SK-N-MC (cell line): ENCODE data around the gene TLE2.

Experiments used
- DNase-seq: peaks from one replicate; pipeline ENCODE4 v3.0.0-alpha.2; 2011; ENCODE audit warnings: low read depth, low spot score
- H3K27ac ChIP-seq: fragments of 200-600 bp; sonication (generic); 2 replicates; pipeline ENCODE4 v1.5.1; 2016; ENCODE audit warnings: mixed run types
- H3K36me3 ChIP-seq: fragments of 200-600 bp; sonication (generic); 2 replicates; pipeline ENCODE4 v1.6.1; 2017; ENCODE audit warnings: antibody characterized with exemption, low read length, mixed read lengths; ENCODE audit not compliant: insufficient read depth
- H3K4me3 ChIP-seq: fragments of 200-600 bp; sonication (generic); 2 replicates; pipeline ENCODE4 v1.5.1; 2016
- H3K9ac ChIP-seq: fragments of 200-600 bp; sonication (generic); 2 replicates; pipeline ENCODE4 v1.8.0; 2017; ENCODE audit warnings: mixed run types, mixed read lengths; ENCODE audit not compliant: insufficient read length
- H3K9me3 ChIP-seq: fragments of 200-600 bp; sonication (generic); 2 replicates; pipeline ENCODE4 v1.6.1; 2017; ENCODE audit warnings: low read depth, mild to moderate bottlenecking, antibody characterized with exemption, low read length, moderate library complexity, mixed read lengths
- EZH2 ChIP-seq: fragments of 200-600 bp; sonication (generic); IDR thresholded peaks from one replicate; pipeline ENCODE4 v1.6.1; 2017; ENCODE audit warnings: antibody characterized with exemption
- FOXP2 ChIP-seq: optimal IDR thresholded peaks from 2 replicates; pipeline ENCODE3; 2011; ENCODE audit warnings: mild to moderate bottlenecking, moderate library complexity; ENCODE audit not compliant: insufficient read depth; ENCODE audit errors: extremely low read length, control extremely low read depth
- POLR2AphosphoS5 ChIP-seq: IDR thresholded peaks from 2 replicates; pipeline ENCODE4 v1.6.1; 2012; ENCODE audit warnings: mild to moderate bottlenecking, low read depth, low read length, borderline replicate concordance

Gene TLE2

DNA sequence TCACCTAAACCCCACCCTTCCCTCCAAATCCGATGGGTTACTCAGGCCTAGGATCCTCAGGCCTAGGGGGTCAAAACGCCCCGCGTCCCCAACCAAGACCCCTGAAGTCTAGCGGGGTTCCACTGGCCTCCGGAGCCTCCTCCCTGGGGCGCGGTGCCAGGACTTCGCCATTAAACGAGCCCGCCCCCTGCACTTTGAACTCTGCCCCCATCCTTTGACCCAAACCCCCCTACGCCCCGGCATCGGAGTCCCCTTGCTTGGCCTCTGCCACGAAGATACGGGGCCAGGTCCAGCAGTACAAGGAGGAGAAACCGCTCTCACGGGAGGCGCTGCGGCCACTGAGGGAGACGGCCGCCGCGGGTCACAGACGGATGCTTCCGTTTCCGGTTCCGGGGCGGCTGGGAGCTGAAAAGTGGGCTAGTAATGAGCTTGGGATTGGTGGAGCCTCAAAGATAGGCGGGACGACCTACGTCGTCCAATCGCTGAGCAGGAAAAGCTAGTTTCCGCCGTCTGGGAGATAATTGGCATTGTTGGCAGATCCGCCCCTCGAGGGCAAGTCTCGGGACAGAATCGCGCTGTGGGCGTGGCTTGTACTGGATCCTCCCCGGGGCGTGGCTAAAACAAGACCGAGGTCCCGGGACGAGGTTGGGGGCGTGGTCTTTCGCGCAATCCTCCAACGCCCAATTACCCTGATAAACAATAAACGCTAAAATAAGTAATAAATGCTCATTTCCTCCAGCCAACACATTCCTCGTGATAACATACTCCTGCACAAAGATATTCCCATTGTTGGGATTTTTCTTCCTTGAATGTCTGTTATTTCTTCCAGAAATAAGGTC, 78.6 kb downstream of the TLE2 start:
- peak; percentile 98 for DNase-seq
- Histone ChIP-seq H3K9ac (peak overlapping the region; percentile 91), H3K36me3 (no peaks in the 10 kb centered on the region), H3K9me3 (no peaks in the 10 kb centered on the region), H3K4me3 (peak overlapping the region; percentile 96), H3K27ac (peak overlapping the region; percentile 80)
- TF ChIP-seq POLR2AphosphoS5 = peak; percentile 96
- no peak for TF ChIP-seq EZH2
- peak; percentile 7 for TF ChIP-seq FOXP2

DNA sequence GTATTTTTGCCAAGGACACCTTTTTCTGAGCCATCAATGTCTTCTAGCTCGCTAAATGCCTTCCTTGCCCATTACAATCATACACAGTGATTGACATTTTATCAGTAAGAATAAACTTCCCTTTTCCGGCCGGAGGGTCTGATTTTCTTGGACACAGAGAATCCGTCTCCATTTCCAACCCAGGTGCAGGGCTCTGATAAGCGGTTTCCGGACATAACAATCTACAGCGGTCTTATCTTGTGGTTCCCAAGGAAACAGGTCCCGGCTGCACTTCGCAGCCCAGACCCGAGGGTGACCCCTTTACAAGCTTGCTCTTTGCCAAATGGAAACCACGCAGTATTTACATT, 79.2 kb downstream of the TLE2 start:
- Histone ChIP-seq H3K9me3 (no peaks in the 10 kb centered on the region), H3K36me3 (no peaks in the 10 kb centered on the region), H3K4me3 (peak overlapping the region; percentile 96), H3K27ac (no peak overlapping the region), H3K9ac (peak overlapping the region; percentile 91)
- TF ChIP-seq POLR2AphosphoS5 (no peak), FOXP2 (no peak), EZH2 (no peak)
- no peak for DNase-seq
